ENCODE measurements around the gene DQX1. TPM values are rescaled to one million over a fixed set of nuclear protein-coding genes. Genes with fewer than 3 reads are reported as not detected.

DQX1 gene
- total and polyA plus RNA-seq, 9 of the 15 experiments (the other 6 are each of a cell fraction or from before 2014, with no cell fraction given) = 0.04 to 0.38 (median 0.18) TPM; not detected in 1

DNA sequence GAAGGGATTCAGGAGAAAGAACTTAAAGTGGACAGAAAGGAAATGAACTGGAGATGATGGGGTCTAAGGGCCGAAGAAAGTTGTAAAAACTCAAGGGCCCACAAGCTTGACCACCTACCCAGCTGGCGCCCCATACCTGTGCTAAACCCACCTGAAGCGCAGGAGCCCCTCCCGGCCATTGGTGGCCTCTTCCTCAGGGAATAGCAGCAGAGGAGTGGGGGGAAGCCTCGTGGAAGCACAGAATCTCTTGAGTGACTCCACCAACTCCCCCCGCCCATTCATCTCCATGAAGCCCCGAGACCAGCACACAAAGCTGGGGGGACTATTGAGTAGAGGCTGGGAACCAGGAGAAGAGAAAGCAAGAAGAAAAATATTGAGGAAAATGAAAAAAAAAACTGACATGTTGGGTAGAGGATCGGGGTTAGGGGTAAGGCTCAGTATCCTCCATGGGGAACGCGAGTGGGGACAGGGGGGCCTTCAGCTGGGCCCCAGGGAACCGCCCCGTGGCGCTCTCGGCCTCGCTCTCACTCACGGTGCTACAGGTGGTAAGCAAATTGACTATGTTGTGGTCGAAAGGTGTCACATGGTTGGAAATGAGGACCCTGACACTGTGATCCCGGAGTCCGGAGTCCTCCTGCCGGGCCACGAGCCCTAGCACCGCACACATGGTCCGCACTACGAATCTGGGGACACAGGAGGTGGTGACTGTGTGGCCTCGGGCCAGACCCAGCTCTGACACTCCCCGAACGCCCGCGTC, 2.7 kb upstream of the DQX1 start (continued):
- TF ChIP-seq, protein P1, sequence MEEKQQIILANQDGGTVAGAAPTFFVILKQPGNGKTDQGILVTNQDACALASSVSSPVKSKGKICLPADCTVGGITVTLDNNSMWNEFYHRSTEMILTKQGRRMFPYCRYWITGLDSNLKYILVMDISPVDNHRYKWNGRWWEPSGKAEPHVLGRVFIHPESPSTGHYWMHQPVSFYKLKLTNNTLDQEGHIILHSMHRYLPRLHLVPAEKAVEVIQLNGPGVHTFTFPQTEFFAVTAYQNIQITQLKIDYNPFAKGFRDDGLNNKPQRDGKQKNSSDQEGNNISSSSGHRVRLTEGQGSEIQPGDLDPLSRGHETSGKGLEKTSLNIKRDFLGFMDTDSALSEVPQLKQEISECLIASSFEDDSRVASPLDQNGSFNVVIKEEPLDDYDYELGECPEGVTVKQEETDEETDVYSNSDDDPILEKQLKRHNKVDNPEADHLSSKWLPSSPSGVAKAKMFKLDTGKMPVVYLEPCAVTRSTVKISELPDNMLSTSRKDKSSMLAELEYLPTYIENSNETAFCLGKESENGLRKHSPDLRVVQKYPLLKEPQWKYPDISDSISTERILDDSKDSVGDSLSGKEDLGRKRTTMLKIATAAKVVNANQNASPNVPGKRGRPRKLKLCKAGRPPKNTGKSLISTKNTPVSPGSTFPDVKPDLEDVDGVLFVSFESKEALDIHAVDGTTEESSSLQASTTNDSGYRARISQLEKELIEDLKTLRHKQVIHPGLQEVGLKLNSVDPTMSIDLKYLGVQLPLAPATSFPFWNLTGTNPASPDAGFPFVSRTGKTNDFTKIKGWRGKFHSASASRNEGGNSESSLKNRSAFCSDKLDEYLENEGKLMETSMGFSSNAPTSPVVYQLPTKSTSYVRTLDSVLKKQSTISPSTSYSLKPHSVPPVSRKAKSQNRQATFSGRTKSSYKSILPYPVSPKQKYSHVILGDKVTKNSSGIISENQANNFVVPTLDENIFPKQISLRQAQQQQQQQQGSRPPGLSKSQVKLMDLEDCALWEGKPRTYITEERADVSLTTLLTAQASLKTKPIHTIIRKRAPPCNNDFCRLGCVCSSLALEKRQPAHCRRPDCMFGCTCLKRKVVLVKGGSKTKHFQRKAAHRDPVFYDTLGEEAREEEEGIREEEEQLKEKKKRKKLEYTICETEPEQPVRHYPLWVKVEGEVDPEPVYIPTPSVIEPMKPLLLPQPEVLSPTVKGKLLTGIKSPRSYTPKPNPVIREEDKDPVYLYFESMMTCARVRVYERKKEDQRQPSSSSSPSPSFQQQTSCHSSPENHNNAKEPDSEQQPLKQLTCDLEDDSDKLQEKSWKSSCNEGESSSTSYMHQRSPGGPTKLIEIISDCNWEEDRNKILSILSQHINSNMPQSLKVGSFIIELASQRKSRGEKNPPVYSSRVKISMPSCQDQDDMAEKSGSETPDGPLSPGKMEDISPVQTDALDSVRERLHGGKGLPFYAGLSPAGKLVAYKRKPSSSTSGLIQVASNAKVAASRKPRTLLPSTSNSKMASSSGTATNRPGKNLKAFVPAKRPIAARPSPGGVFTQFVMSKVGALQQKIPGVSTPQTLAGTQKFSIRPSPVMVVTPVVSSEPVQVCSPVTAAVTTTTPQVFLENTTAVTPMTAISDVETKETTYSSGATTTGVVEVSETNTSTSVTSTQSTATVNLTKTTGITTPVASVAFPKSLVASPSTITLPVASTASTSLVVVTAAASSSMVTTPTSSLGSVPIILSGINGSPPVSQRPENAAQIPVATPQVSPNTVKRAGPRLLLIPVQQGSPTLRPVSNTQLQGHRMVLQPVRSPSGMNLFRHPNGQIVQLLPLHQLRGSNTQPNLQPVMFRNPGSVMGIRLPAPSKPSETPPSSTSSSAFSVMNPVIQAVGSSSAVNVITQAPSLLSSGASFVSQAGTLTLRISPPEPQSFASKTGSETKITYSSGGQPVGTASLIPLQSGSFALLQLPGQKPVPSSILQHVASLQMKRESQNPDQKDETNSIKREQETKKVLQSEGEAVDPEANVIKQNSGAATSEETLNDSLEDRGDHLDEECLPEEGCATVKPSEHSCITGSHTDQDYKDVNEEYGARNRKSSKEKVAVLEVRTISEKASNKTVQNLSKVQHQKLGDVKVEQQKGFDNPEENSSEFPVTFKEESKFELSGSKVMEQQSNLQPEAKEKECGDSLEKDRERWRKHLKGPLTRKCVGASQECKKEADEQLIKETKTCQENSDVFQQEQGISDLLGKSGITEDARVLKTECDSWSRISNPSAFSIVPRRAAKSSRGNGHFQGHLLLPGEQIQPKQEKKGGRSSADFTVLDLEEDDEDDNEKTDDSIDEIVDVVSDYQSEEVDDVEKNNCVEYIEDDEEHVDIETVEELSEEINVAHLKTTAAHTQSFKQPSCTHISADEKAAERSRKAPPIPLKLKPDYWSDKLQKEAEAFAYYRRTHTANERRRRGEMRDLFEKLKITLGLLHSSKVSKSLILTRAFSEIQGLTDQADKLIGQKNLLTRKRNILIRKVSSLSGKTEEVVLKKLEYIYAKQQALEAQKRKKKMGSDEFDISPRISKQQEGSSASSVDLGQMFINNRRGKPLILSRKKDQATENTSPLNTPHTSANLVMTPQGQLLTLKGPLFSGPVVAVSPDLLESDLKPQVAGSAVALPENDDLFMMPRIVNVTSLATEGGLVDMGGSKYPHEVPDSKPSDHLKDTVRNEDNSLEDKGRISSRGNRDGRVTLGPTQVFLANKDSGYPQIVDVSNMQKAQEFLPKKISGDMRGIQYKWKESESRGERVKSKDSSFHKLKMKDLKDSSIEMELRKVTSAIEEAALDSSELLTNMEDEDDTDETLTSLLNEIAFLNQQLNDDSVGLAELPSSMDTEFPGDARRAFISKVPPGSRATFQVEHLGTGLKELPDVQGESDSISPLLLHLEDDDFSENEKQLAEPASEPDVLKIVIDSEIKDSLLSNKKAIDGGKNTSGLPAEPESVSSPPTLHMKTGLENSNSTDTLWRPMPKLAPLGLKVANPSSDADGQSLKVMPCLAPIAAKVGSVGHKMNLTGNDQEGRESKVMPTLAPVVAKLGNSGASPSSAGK (IDR thresholded peaks at IDR 0.05) = 0 out of 2 replicates have a peak, but pooled peaks have one; percentile 32
- TF ChIP-seq ZFP36 (IDR thresholded peaks at IDR 0.05; ENCODE audit: low read depth, low read length, partially characterized antibody) (no peak), MTF1 (CRISPR knock-in tag; IDR thresholded peaks at IDR 0.05; ENCODE audit: borderline replicate concordance) (no peak), NFYB (IDR thresholded peaks at IDR 0.05; ENCODE audit: extremely low read depth, insufficient read length) (no peak), RAD51 (IDR thresholded peaks at IDR 0.05; ENCODE audit: borderline replicate concordance, low read depth) (no peak), NR2F6 (CRISPR knock-in tag; IDR thresholded peaks at IDR 0.05) (no peak), WHSC1 (IDR thresholded peaks at IDR 0.05; ENCODE audit: low read length) (no peak), CHD2 (IDR thresholded peaks at IDR 0.05; ENCODE audit: low read depth, low read length) (no peak), ZNF282 (CRISPR knock-in tag; IDR thresholded peaks at IDR 0.05) (no peak)
- TF ChIP-seq, protein P2, sequence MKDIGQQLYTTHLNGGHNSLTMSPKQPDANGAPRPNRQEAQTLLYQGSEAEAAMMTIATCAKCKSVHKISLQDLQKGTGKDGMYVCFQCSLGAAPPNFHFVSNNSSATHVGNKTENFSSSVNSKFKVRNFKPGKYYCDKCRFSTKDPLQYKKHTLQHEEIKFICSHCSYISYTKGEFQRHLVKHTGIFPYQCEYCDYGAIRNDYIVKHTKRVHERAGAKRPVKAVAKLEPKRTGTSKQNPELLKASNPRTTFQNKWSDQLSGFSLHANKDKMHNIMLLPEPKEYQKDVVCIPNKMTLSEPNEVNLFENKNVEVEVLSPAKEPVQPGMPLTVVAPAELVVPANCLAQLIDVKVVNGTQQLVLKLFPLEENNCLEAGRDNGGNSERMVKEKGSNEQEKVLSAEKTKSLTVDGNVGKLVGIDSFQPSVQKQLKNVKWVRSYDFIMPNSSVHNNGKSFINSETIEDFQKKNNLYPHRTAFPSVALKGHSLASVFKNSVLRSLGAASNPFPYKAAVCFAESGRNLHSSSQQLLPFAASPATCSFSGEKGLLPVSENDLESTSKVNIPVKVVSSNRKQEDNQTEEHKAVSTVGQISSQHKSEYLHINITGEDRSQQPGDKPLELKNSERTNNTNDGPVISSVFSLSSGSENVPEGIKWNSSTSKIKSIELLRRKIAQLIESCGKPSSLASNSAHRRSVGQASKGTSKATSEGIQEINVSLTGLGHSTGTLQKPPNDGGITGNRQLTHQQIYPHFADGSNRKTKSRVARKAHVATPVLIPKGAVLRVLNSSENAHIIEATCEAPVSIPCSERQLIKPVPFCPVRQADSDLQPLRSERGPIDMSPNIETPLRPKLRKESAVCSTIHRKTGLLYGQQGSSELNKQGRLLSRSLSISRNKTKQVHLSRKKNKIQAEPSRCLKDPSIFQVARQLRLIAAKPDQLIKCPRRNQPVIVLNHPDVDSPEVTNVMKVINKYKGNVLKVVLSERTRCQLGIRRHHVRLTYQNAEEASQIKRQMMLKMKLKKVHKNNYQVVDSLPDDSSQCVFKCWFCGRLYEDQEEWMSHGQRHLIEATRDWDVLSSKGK (CRISPR knock-in tag; IDR thresholded peaks at IDR 0.05) = no peak
- TF ChIP-seq, protein P3, sequence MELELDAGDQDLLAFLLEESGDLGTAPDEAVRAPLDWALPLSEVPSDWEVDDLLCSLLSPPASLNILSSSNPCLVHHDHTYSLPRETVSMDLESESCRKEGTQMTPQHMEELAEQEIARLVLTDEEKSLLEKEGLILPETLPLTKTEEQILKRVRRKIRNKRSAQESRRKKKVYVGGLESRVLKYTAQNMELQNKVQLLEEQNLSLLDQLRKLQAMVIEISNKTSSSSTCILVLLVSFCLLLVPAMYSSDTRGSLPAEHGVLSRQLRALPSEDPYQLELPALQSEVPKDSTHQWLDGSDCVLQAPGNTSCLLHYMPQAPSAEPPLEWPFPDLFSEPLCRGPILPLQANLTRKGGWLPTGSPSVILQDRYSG (tag; conservative IDR thresholded peaks at IDR 0.05; ENCODE audit: low read depth) = no peak

All from K562 (cell line).